HG03175 (cell line): ENCODE data around the gene SLC38A2.
A peak's percentile ranks its signal among the peaks of the same experiment; 100 is the strongest.
"Not testable (repeated sequence)": the region's sequence is repeated elsewhere in the genome, so short reads cannot be mapped to it uniquely, and the experiment has no call there.

Experiments
- ATAC-seq: cut with Tn5 transposase; IDR thresholded peaks from one replicate; pipeline ENCODE4 v1.9.1; 2021; ENCODE audit warnings: mild to moderate bottlenecking, moderate library complexity; ENCODE audit not compliant: unreplicated experiment

SLC38A2 gene

DNA sequence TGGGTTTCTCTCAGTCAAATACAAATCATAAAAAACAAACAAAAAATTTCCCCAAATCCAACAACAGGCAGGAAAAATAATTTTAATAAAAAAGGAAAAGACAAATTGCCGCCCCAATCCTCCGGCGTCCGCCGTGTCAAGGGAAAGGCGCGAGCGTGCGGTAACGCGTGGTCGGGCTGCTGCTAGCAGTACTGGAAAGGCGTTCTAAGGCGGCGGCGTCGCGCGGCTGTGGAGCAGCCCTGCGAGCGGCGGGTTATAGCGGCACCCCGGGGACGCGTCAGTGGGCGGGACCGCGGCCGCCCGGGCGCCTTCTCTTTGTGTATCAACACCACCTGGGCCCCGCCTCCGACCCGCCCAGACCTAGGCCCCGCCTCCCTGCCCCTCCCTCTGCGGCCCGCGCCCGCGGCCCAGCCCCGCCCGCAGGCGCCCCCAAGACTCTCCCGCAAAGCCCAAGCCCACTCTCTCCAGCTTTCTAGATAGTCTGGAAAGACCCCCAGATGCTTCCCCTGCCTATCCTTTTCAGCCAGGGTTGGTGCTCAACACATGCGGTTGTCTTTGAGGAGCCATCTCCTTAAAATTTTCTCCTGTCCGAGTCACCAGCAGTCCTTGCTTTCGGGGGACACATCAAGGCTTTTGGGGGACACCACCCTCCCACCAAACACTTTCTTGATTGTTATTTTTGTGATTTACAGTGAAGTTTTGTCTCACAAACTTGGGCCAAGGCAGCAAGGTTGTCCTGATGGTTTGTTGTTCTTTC, at the start of gene SLC38A2:
SLC38A2 (minus strand) TSS at position 230 of the 757 bp plus-strand sequence. CDS start 1,480 bp downstream, outside the sequence.
- peak; percentile 89 for ATAC-seq

DNA sequence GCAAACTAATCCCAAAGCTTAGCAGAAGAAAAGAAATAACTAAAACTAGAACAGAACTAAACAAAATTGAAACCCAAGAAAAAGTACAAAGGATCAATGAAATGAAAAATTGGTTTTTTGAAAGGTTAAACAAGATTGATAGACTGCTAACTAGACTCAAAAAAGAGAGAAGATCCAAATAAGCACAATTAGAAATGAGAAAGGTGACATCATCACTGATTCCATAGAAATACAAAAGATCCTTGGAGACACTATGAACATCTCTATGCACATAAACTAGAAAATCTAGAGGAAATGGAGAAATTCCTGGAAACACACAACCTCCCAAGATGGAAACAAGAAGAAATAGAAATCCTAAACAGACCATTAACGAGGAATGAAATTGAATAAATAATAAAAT, 47.1 kb upstream of the SLC38A2 start:
- no peak for ATAC-seq

- no peak for ATAC-seq
Measured at GRCh38 chr12:46415552-46415951, 43.0 kb upstream of the SLC38A2 start.

- ATAC-seq = no peak
Measured at GRCh38 chr12:46414591-46415268, 42.2 kb upstream of the SLC38A2 start.

GRCh38 chr12:46413368-46413767, 40.8 kb upstream of the SLC38A2 start:
- no peak for ATAC-seq

GRCh38 chr12:46412857-46413256, 40.3 kb upstream of the SLC38A2 start:
- no peak for ATAC-seq

DNA sequence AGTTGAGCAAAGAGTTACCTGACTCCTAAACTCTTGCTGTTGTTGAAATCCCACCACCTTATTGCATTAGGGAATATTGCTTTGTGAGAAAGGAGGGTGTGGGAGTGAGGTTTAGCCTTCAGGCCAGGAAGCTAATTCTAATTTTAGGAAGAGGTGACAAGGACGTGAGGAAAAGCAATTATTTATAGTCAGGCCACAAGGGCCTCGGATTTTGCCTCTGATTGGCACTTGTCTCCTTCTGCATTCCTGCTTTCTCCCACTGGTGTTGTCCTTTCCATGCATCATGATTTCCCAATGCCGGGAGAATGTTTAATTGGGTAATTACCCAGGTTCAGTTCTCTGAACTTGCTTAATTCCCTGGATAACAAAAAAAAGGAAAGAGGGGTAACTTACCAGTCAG, 37.9 kb upstream of the SLC38A2 start:
- no peak for ATAC-seq

DNA sequence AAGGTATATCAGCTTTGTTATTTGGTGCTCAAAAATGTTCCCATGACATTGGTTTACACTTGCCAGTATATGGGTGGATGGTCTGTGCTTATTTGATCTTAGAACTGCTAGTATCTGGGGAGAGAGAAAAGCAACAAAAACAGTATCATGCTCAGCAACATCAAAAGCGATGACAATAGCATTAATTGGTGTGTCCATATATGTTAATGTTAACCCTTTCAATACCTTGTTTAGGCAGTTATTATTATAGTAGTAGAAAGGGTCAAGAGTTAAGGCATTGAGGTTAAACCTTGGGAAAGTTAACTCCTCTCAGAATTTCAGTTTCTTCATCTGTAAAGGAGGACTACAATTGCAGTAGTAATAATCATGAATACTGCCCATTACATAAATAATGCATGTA, 37.4 kb upstream of the SLC38A2 start:
- ATAC-seq = no peak

DNA sequence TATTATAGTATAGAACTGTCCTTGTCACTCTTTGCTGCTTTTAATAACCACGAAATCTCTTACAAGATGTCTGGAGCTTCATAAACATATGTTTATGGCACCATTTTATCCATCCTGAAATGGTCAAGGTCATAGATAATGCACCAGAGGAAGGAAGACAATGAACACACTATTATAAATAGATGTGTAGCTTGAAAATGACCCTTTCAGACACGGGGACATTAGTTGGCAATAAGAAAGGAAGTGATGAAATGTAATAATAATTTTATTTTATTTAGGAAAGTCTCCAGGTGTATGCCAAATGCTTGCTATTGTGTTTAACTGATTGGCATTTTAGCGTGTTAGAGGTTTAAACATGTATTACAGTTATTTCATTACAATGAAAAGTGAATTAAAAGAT, 36.8 kb upstream of the SLC38A2 start:
- ATAC-seq = no peak

DNA sequence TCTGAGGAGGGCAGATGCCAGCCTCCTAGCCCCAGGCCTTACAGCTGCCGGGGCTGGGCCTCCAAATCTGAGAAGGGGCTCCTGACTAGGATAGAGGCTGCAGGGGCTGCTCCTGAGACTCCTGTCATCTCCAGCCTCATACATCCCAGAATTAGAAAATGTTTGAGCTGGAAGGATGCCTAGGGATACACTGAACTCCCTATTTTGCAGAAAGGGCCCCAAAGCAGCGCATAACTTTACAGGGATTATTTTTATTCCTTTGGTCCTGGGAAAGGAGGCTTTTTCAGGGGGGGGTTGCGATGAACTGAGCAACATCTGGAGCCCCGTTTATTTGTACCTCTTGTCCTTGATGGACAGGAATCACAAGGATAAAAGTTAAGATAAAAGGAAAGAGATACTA, 35.9 kb upstream of the SLC38A2 start:
- no peak for ATAC-seq

DNA sequence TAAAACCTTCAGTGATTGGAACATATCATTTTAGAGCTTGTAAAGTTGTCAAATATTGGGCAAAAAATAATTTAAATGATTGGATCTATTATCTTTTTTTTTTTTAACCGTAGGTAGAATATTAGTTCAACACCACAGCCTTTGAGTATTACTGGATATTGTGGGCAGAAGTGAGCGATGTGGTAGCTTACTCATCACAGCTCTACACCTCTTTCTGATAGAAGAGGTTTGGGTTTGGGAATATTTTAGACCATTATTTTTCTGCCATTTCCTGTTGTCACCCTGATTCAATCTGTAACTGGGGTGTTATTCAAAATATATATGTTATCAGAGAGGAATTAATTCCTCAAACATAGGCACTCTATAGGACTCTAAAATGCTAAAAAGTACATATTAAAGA, 34.8 kb upstream of the SLC38A2 start:
- ATAC-seq = no peak

GRCh38 chr12:46406352-46407027, 33.9 kb upstream of the SLC38A2 start:
- no peak for ATAC-seq

- no peak for ATAC-seq
Measured at GRCh38 chr12:46404733-46405132, 32.2 kb upstream of the SLC38A2 start.

DNA sequence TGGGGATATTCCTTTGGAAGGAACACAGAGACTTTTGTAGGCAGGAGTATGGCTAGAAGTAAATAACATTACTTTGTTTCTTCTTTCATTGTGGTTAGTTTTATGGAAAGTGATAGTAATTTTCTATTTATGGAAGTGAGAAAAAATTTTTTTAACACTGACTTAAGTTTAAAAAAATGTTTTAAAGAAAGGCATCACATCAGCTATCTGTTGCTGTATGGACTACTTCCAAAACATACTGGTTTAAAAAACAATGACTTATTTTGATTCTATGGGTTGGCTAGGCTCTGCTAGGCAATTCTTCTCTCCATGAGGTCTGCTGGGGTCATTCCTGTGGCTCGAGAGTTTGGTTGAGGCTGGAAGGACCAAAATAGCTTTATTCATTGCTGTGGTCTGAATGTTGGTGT, 31.7 kb upstream of the SLC38A2 start:
- ATAC-seq = no peak

DNA sequence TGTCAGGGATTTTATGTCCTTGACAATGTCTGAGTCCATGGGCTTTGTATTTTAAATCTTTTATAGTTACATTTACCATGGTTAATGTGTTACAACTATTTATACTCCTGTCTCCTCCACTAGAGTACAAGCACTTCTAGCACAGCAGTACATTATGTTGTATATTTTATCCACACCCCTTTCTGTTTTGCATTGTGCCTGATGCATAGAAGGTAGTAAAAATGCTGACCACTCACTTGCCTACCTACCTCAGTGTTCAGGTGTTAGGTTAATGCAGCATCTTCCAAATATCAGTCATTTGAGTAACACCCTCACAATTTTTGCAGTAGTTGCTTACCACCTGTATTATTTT, 31.1 kb upstream of the SLC38A2 start:
- no peak for ATAC-seq

GRCh38 chr12:46402941-46403718, 30.6 kb upstream of the SLC38A2 start:
- ATAC-seq = no peak

- no peak for ATAC-seq
Measured at GRCh38 chr12:46402451-46402850, 29.9 kb upstream of the SLC38A2 start.

DNA sequence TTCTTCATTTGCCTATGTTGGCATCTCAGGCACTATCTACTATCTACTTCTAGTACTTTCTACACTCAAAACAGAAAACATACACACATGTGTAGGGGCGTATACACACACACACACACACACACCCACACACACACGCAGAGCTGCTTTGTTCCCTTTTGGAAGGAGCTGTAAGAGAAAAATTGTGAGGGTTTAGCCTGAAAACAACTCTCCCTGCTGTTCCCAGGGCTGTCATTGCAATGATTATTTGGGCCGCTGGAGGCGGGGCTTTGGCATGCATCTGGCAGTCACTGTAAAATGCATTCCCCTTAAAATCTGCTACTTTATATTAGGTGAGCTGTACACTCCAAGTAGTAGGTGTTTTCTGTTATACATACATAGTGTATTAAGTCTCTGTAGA, 29.1 kb upstream of the SLC38A2 start:
- ATAC-seq = no peak

DNA sequence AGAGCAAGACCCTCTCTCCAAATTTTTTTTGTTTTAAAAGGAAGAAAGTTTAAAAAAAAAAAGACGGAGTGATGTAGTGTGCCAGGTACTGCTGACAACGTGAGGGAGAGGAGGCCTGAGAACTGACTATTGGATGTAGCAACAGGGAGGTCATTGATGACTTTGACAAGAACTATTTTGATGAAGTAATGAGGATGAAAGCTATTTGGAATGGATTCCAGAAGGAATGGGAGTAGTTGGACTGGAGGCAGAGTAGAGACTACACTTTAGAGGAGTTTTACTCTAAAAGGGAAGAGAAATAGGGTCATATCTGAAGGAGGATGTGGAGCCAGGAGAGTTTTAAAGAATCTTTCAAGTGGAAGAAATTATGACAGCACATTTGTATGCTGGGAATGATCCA, 27.8 kb upstream of the SLC38A2 start:
- ATAC-seq = no peak

- ATAC-seq = not testable (repeated sequence)
Measured at GRCh38 chr12:46399461-46400248, 27.1 kb upstream of the SLC38A2 start.
